GM19239 (cell line): ENCODE results near the gene DNAH14.
"Not testable (repeated sequence)": the region's sequence is repeated elsewhere in the genome, so short reads cannot be mapped to it uniquely, and the experiment has no call there.

ENCODE experiments used
- DNase-seq: peaks from one replicate; pipeline ENCODE4 v3.0.0; 2011; ENCODE audit warnings: low spot score; ENCODE audit not compliant: insufficient read length
- FAIRE-seq: peaks from 2 replicates; lab custom pipeline; 2011; peaks lifted over from hg19 to GRCh38; lab: Jason Lieb, UNC

The DNAH14 gene

GRCh38 chr1:225371366-225372010, 442.0 kb downstream of the DNAH14 start:
- no peak for DNase-seq
- no peak for FAIRE-seq

DNA sequence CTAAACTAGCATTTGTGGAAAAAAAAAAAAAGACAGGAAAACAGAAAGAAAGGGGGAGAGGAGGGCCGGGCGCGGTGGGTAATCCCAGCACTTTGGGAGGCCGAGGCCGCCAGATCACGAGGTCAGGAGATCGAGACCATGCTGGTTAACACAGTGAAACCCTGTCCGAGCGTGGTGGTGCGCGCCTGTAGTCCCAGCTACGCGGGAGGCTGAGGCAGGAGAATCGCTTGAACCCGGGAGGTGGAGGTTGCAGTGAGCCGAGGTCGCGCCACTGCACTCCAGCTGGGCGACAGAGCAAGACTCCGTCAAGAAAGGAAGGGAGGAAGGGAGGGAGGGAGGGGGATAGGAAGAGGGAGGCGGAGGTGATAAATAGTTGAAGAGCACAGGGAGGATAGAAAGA, 443.7 kb downstream of the DNAH14 start:
- no peak for FAIRE-seq
- no peak for DNase-seq

GRCh38 chr1:225374996-225375395, 445.5 kb downstream of the DNAH14 start:
- no peak for FAIRE-seq
- no peak for DNase-seq

GRCh38 chr1:225378880-225379279, 449.4 kb downstream of the DNAH14 start:
- FAIRE-seq (no peak), DNase-seq (no peak)

DNA sequence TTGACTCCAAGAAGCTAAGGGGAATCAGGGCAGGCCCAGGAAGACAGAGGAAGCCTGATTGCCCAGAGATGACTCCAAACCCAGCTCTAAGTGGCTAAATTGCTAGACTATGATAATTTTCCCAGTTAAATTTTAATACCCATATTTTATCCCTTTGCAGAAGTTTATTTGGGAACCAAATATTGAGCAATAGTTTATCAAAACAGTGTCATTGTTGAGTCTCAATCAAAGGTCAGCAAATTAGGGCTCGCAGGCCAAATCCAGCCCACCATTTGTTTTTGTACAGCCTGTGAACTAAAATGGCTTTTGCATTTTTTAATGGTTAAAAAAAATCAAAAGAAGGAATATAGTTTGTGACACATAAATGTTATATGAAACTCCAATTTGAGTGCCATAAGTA, 451.2 kb downstream of the DNAH14 start:
- no peak for DNase-seq
- FAIRE-seq: no peak

- not testable (repeated sequence) for FAIRE-seq, DNase-seq
These were observed 457.4 kb downstream of the DNAH14 start for GRCh38 chr1:225386860-225387259.

DNA sequence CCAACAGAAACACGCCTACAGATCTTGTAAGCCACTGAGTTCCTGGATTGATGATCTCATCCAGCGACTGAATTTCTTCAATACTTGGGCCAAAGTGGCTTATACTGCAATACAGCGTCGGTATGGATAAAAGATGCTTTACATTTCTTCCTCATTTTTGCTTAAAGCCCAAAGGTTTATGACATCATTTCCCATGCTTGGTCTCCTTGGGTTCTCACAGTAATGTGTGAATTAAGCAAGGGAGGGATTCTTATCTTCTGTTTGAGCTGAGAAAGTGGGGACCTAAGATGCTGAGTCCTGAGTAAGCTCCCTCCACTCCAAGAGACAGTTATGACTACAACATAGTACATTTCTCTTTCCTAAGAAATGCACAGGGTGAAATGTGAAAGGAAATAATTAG, 458.9 kb downstream of the DNAH14 start:
- FAIRE-seq (no peak), DNase-seq (no peak)

DNA sequence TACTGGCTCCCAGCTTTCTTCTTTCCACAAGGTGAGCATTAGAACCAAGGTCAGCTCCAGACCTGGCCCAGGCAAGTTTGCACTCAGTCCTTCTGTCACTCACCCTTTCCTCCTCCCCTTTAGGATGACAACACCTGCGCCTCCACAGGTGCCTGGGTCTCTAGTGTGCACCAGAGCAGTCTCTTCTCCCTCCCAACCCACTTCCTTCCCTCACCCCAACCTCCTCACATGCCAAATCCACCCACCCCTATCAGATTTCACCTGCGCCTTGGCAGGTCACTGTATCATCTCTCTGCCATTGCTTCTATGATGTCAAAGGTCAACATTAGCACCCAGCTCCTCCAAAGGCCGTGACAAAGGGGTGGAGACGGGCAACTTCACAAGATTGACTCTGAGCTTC, 460.4 kb downstream of the DNAH14 start:
- DNase-seq: no peak
- FAIRE-seq: no peak

DNA sequence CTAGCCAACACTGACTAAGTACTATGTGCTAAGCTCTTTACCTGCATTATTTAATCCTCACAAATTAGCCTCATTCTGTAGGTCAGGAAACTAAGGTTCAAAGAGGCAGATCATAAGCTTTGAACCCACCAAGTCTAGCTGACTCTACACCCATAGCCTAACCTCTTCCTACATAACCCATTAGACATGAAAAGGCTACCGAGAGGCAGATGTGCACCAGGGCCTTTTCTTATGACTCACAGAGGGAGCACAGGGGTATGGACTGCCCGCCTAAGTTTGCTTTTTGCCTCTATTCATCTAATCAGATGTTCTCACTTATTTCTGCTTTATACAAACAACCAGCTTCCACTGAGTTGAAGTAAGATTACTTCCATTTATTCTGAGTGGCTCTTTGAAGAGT, 466.9 kb downstream of the DNAH14 start:
- FAIRE-seq: no peak
- DNase-seq: no peak

DNA sequence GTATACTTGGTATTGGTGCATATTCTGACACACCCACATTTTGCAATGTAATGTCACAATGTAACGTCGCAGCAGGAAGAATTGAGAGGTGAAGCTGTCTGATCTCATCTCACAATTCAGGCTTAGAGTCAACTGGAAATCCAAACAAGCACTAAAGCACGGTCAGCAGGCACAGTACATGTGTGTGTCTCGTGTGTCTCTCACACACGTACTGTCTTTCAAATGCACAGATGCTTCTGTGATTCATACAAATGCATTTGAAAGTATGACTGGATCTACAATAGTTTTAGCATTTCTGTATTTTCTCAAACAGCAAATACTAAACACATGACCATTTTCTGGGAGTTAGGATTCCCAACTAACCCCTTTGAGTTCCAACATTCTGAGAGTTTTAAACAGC, 471.5 kb downstream of the DNAH14 start:
- FAIRE-seq (no peak), DNase-seq (no peak)

GRCh38 chr1:225406976-225407725, 477.7 kb downstream of the DNAH14 start:
- DNase-seq (no peak), FAIRE-seq (no peak)

DNA sequence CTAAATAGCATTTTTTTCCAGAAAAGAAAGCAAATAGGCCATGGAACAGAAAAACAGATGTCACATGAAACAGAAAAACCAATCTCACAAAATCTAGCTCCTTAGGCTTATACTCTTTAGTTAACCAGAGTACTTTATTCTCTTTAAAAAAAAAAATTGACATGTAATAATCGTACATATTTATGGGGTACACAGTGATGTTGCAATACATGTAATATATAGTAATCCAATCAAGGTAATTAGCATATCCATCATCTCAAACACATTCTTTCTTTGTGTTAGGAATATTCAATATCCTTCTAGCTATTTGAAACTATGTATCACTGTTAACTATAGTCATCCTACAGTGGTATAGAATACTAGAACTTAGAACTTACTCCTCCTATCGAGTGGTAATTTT, 478.3 kb downstream of the DNAH14 start:
- no peak for DNase-seq
- FAIRE-seq: no peak

GRCh38 chr1:225408249-225408648, 478.8 kb downstream of the DNAH14 start:
- DNase-seq (no peak), FAIRE-seq (no peak)

DNA sequence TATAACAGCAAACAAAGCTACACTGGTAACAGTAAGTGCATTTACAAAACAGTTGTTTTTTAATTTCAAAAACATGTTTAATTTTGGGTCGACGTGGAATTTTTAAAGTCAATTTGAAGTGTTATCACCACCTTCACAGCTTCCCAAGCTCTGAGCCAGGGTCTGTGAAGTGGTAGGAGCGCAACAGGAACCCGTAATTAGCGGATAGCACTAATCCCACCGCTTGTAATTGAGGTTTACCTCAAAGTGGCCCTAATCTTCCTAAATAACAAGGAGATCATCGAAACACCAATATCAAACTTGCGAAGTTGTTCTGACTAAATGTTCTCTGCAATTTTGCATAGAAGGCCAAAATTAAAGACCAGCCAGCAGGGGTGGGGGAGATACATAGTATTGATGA, 479.6 kb downstream of the DNAH14 start:
- no peak for DNase-seq
- no peak for FAIRE-seq

GRCh38 chr1:225410036-225410435, 480.6 kb downstream of the DNAH14 start:
- DNase-seq: no peak

GRCh38 chr1:225412321-225412720, 482.8 kb downstream of the DNAH14 start:
- no peak for FAIRE-seq

More at GRCh38 chr1:225410036-225410435, 480.6 kb downstream of the DNAH14 start:
- FAIRE-seq: no peak

GRCh38 chr1:225412803-225413351, 483.4 kb downstream of the DNAH14 start:
- FAIRE-seq (no peak), DNase-seq (no peak)

More at GRCh38 chr1:225412321-225412720, 482.8 kb downstream of the DNAH14 start:
- no peak for DNase-seq

DNA sequence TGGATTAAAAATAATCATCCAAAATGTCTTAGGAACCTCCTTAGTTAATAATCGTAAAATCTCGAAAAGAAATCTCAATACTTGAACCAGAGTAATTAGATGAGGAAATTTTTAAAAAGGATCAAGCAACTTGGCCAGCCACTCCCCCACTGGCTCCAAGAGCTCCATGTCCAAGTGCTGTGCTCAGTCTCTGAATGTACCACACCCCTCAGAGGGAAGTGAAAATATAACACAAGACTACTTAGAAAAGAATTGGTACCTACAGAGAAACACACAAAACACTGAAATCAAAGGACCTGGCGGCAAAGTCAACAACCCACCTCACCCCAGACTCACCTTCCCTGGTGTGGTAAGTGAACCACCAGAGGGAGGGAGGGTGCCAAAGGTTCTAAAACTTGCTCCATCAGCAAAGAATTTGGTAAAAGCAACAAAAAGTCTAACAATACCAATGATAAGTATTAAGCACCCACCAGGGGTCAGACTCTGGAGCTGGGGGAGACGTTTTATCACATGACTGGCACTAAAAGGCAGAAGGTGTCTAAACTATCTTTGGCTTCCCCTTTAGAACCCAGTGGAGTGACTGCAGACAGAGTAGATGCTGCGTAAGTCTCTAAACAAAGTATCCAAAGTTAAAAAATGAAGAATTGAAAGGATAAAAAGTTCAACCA, 484.4 kb downstream of the DNAH14 start:
- FAIRE-seq (no peak), DNase-seq (no peak)

DNA sequence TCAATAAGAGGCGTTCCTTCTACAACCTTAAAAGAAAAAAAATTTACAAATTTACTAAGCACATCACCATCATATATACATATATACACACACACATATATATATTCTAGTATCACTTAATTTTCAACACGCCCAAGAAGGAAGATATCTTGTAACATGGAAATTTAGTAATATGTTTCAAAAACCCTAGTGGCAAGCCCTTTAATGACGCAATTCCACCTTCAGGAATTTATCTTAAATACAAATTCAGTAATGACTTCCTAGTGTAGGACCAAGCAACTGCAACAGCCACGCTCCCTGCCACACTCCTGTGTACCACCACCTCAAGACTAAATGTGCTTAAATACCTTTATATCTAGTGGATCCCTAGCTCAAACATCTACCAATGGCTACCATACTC, 485.8 kb downstream of the DNAH14 start:
- DNase-seq: no peak
- FAIRE-seq: no peak

- no peak for DNase-seq
- FAIRE-seq: no peak
These were observed 486.7 kb downstream of the DNAH14 start for GRCh38 chr1:225415967-225416745.
